HG03108 (cell line): ENCODE data around the gene WDPCP.
"Not testable (repeated sequence)": the region's sequence is repeated elsewhere in the genome, so short reads cannot be mapped to it uniquely, and the experiment has no call there.

ENCODE experiments used
- ATAC-seq: cut with Tn5 transposase; IDR thresholded peaks from one replicate; pipeline ENCODE4 v1.9.1; 2021; ENCODE audit warnings: moderate library complexity; ENCODE audit not compliant: unreplicated experiment

The WDPCP gene

DNA sequence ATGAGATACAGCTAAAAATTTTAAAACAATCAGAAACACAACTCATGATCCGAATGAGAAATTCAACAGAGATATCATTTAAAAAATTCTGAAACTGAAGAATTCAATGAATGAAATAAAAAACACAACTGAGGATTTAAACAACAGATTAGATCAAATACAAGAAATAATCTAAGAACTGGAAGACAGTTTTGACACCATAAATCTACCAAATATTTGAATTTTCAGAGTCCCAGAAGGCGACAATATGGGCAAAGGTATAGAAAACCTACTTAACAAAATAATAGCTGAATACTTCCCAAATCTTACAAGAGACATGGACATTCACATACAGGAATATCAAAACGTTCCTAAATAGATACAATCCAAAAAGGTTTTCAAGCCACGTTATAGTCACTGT is 315.7 kb downstream of the WDPCP start:
- no peak for ATAC-seq

DNA sequence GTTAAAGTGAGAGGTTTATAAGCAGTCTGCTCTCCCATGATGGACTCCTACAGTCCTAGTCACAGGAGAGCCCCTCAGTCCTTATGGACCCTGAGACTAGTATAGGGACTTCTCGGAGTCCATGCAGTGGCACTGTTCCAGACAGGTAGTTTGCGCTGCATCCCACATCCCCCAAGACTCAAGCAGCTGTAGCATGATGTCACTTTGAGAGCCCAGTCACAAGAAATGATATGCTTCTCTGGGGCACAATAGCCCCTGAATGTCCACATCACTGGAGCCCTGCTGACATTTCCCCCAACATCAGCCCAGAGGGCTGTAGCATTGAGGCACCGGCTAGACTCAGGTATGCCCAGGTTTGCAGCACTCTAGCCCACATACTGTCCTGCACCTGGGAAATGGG is 317.6 kb downstream of the WDPCP start:
- ATAC-seq: no peak

DNA sequence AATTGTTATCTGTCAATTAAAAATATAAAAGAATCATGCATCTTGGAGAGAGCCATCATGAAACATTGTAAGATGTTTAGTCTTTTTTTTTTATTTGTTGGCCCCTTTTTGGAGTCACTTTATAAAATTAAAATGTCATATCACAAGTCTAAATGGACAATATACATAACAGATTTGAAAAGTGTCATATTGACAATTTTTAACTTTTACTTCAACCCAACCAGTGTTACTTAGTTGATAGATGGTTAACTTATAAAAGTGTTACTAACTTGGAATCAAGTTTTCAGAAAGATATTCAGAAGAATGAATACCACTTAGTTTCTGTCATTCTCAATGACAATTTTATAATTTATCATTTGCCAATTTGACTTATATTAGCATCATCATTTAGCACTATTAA is 319.3 kb downstream of the WDPCP start:
- ATAC-seq: no peak

DNA sequence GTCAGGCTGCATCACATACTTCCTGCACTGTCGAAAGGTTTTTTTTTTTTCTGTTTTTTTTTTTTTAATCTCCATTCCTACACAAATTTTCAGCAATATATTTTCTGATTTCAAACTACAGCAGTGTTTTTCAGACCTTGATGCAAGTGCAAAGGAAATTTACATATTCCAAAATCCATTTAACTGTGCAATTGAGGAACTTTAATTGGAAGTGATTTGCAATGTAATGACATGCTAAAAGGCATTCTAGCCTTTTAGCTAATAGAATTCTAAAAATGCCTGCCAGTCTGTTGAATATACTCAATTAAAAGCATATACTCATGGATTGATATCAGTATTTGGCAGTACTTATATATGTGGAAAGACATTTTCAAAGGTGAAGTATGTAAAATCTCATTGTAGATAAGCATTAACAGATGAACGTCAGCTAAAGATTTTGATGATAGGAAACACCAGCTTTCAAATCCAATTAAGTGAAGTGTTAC is 327.1 kb downstream of the WDPCP start:
- no peak for ATAC-seq

DNA sequence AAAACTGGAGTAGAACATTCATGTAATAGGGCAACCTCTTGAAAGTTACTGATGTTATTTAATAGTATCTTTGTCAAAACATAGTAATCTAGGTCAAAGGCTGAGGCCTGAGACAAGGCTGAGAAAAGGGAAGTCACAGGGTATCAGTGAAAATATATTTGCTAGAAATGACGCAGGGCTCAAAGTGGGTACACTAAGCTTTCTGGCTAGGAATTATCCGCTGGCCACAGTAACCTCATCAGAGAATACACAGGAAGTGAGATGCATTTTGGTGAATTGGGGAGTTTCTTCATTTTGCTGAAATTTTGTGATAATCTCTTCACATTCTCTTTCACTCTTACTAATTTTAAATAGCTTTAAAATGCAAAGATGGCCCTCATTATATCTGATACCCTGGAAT is 330.8 kb downstream of the WDPCP start:
- ATAC-seq: no peak

DNA sequence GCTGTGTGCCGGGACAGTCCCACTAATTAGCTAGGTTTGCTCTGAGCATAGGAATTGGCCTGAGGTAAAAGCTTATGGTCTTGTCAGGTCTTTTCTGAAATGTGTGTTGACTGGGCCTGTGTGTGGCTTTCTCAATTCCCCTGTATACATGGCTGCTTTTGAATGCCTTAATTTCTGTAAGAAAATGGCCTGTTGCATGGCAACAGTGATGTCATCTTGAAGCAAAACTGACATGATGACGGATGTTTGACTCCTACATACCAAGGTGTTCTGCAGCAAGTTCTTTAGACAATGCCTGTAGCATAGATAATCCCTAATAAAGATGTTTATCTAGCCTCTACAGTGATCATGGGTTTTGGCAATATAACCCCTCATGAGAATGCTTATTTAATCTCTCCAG is 339.1 kb downstream of the WDPCP start:
- ATAC-seq: no peak

DNA sequence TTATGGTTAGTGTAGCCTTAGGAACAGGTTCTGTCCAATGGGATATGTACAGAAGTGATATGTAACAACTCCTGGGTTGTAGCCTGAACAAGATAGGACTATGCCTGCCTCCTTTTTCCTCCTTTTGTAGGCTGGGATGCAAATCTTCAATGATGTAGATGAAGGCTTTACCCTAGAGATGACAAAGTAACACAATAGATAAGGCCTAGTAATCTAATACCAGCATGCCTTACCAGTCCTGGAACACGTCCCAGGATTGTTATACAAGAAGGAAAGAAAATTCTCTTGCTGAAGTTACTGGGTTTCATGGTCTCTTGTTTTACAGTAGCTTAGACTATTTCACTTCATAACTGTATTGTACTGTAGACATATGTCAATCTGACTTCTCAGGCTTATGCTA is 345.5 kb downstream of the WDPCP start:
- ATAC-seq: no peak

DNA sequence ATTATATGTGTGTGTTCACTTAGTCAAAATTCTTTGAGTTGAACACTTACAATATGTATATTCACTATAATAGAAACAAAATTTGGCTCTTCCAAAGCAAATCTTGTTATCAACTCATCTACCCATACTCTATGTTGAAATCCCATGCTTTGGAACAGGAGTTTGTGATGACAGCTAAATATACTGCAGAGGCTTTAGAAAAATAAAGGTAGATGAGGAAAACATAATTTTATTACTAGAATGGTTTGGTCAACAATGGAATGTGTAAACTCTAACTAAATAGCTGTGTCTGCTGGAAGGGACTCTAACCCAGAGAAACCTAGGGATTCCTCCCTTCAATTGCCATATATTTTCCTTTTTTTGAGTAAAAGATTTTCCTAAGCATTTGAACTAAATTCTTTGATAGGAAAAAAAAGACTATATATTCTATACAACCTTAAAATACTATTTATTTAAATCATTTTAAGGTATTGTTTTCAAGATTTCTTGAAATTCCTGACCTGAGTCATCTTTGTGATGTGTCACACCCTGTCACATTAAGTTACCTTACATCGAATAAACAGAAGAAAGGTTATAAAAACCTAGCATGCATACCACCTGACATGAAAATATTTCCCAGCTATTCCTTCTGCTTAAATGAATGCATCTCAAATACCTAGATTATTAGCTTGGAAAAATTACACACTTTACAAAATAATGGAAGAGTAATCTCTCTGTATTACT is 362.2 kb downstream of the WDPCP start:
- ATAC-seq: no peak

DNA sequence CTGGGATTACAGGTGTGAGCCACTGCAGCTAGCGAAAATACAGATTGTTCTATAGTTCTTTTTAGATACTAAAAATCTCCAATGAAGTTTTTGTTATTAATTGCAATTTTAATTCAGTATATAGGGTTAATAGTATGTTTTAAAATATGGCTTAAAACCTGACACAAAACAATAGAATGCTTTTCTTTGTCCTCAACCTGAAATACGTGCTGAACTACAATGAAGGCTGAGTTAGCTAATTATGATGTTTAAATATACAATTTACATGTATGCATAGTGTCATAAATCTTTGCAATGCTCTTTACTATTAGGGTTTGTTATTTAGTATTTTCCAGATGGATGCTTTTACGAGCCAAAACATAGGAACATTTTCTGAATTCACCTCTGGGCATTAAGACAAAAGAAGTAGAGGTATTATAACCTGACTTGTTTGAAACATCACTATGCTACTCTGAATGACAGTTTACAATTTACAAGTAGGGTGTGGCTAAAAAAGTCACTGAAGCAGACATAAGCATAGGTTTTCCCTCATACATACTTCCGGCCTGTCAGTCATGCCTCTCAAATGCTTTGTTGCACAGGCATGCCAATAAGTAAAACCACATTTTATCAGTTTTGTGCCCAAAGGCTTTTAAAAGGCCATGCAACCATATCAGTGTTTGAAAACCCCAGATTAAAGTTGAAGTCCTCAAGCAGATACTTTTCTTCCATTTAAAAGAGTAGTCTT is 369.3 kb downstream of the WDPCP start:
- no peak for ATAC-seq

DNA sequence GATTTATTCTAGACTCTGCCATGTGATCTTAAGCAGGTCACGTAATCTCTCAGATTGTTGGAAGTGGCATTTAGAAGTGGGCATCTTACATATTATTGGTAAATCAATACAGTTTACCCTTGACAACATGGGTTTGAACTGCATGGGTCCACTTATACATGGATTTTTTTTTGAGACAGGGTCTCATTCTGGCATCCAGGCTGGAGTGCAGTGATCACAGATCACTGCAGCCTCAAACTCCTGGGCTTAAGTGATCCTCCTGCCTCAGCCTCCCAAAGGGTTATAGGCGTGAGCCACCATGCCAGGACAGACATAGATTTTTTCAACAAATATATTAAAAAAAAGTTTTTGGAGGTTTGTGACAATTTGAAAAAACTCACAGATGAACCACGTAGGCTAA is 393.0 kb downstream of the WDPCP start:
- ATAC-seq: no peak

DNA sequence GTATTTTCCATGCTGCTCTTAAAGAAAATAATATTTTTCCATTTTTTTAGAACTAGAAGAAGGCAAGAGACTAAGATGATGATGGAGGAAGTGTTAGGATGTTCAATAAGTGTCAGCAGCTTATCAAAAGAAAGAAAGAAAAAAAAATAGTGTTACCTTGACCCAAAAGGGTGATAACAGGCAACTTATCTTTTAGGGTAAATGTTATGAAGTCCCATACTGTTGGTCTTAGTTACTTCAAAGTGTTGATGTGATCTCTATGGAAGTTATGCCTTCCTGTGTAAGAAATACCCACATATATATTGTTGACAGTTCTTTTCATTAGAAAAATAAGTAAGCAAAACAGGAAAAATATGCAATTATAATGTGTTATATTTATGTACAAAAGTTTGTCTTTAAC is 394.1 kb downstream of the WDPCP start:
- no peak for ATAC-seq

DNA sequence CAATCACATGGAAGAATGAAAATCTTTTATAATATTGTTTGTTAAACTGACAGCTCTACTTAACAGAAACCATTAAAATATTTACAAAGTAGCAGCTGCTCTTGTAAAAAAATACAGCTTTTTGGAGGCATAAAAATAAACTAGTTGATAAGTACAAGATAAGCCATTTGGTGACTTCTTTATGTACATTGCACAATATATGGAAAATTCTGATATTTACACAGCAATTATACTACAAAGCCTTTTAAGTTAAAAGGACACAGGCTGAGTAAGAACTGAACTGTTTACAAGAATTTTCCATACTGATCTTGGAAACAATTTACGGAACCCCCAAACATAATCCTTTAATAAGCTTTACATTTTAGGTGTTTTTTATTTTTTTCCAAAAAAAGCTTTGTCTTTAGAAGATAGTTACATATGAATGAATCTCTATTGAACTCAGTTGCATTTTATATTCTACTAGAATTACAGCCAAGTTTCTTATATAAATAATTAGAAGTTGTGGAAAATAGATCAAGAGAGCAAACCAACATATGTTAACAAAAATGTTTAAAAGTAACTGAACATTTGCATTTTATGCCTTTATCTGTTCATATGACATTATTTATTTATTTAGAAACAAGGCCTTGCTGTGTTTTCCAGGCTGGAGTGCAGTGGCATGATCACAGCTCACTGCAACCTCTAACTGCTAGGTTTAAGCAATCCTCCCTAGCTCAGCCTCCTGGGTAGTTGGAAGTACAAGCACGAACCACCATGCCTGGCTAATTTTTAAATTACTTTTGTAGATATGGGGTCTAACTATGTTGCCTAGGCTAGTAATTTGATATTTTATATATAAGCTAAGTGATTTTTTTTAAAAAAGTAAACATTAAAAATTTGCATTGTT is 395.1 kb downstream of the WDPCP start:
- ATAC-seq: no peak

DNA sequence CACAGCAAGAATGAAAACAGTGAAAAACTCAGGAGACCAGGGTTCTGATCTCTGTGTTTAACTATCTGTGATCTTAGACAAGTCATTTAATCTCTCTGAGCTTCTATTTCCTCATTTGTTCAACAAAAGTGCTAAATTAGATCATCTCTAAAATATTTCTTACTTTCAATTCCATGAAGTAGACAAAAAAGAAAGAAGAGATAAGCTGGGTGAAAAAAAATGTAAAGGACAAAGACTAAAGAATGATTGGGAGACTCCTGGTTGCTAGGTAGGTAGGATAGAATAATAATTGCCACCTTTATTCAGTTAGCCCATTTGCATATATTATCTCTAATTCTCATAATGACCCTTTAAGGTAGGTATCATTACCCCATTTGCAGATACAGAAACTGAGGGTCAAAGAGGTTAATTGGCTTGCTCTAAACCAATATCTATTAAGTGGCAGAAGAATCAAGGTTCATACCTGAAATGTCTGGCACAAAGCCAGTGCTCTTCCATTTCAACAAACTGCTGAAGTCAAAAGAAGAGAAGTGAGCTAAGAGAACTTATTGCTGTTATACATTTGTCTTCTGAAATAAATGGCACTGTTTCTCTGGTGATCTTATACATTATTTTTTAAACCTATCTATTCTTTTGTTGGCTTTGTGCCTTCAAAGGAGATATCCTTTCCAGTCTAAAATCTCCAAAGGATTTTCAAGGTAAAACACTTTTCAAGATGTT is 395.9 kb downstream of the WDPCP start:
- no peak for ATAC-seq

DNA sequence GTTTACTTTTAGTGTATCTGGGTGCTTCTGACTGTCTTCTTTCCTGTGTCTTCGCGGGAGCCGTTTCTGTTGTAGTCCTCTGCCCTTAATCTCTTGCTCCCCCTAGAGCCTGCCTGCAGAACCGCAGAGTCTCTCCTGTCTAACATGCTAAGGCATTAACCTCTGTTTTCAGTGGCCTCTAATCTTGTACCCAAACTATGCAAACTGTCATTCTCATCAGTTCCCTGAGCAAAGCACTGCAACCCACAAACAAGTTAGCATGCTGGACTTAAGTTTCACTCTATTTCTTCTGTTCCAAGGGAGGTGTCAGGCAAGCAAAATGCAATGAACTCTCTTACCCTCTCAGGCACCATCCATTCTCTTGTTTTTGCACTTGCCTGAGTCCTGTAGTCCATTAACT is 399.3 kb downstream of the WDPCP start:
- no peak for ATAC-seq

DNA sequence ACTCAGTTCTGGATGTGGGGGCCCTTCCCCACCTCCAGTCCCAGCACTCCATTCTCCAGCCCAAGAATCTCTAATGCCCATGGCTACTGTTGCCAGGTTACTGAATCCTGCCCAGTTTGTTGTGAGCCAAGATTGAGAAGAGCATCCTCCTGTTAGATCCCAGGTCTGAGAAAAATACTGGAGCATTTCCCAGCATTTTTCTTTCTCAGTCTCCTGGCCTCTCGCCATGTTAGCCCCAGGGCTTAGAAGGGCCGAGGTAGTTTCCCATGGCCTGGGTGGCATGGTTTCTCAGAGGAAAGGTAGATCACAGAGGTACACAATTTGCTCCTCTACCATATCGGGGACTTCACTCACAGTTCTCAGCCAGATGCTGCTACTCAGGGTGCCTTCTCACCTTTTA is 401.9 kb downstream of the WDPCP start:
- ATAC-seq: no peak

DNA sequence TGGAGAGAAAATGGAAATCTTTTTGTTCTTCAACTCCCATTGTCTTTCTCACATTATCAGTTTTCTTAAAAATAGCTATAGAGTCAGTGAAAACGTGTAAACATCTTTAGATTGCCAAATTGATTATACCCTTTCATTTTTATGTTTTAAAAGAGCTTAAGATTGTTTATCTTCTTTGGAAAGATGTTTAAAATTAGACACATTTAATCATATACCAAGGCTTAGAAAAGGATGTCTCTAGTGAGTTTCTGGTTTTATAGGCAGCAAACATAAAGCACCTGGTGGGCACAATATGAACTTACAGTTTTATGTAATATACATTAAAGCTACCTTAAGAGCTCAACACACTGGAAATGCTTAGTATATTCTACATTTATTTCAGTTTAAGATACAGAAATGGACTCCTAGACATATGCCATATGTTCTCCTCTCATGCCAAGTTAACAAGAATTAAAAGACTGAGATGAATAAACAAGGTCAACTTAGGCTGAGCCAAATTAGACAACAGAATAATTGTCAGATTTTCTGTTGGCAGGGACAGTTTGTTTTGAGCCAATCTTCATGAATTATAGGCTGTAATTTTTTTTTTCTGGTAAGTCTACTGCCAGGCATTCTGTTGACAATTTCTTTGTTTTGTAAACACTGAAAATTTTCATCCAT is 425.0 kb downstream of the WDPCP start:
- no peak for ATAC-seq

DNA sequence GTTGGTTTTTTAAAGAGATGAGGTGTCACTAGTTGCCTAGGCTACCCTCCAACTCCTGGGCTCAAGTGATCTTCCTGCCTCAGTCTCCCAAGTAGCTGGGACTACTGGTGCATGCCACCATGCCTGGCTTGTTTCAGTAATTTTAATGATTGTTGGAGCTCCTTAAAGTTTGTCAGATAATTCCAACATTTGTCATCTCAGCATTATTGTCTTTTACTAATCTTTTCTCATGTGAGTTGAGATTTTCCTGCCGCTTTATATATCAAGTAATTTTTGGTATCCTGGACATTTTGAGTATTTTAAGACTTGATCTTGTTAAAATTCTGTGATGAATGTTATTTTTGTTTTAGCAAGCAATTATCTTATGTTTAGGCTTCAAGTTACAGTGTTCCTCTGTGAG is 429.0 kb downstream of the WDPCP start:
- no peak for ATAC-seq

DNA sequence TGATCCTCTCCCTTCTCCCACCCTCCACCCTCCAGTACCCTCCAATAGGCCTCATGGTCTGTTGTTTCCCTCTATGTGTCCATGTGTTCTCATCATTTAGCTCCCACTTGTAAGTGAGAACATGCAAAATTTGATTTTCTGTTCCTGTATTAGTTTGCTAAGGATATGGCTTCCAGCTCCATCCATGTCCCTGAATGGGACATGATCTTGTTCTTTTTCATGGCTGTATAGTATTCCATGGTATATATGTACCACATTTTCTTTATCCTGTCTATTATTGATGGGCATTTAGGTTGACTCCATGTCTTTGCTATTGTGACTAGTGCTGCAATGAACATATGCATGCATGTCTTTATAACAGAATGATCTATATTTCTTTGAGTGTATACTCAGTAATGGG is 451.6 kb downstream of the WDPCP start:
- ATAC-seq: not testable (repeated sequence)

DNA sequence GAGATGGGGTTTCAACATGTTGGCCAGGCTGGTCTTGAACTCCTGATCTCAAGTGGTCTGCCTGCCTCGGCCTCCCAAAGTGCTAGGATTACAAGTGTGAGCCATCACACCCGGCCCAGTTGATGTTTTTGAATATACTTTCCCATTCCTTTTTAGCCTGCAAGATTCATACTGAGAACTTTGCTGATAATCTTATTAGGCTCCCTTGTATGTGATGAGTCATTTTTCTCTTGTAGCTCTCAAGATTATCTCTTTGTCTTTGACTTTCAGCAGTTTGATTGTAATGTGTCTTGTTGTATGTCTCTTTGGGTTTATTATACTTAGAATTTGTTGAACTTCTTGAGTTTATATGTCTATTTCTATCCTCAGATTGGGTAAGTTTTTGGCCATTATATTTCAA is 456.3 kb downstream of the WDPCP start:
- no peak for ATAC-seq

DNA sequence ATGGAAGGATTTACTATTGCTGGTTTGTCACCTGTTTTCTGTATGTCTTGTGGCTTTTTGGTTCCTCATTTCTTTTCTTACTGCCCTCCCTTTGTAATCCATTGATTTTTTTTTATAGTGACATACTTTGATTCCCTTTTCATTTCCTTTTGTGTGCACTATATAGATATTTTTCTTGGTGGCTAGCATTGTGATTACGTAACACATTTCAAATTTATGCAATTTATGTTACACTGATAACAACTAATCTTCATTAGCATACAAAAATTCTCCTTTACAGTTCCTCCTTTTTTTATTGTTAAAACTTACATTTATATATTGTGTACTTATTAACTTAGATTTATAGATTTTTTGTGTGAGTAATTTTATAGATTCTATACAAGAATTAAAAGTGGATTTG is 457.1 kb downstream of the WDPCP start:
- ATAC-seq: no peak
